ENCODE measurements around the gene QDPR.

- TF ChIP-seq EZH2 (IDR thresholded peaks at IDR 0.05; ENCODE audit: low read length): no peak
- no peak for TF ChIP-seq CTCF (optimal IDR thresholded peaks at IDR 0.05 in 1 of 3, IDR thresholded peaks at IDR 0.05 in 1 of 3, conservative IDR thresholded peaks at IDR 0.05 in 1 of 3; ENCODE audit: extremely low read depth in 1 of 3, insufficient read depth in 2 of 3, low read length in 3 of 3)
These were observed 22.8 kb downstream of the QDPR start for GRCh38 chr4:17489123-17489522.
